Fibroblast of mammary gland (primary cell): ENCODE measurements around the gene UBE2G1.

Experiments used
- DNase-seq: peaks from one replicate; pipeline ENCODE4 v3.0.0-alpha.2; 2010; ENCODE audit warnings: low read depth
- H3K4me3 ChIP-seq: 2 replicates; pipeline ENCODE4 v1.5.1; 2011; ENCODE audit warnings: low read depth, mild to moderate bottlenecking, low read length, moderate library complexity; ENCODE audit not compliant: control insufficient read depth
- CTCF ChIP-seq: conservative IDR thresholded peaks from 2 replicates; pipeline ENCODE4 v1.5.1; 2011; ENCODE audit warnings: low read depth, low read length, inconsistent platforms; ENCODE audit not compliant: control insufficient read depth, insufficient read depth

Gene UBE2G1

GRCh38 chr17:4250887-4251286, 115.6 kb downstream of the UBE2G1 start:
- no peak for TF ChIP-seq CTCF
- H3K4me3 ChIP-seq = no peak overlapping the region
- no peak for DNase-seq

- TF ChIP-seq CTCF = peak; percentile 63
- peak; percentile 67 for DNase-seq
Measured at GRCh38 chr17:4249452-4250029, 116.9 kb downstream of the UBE2G1 start.

GRCh38 chr17:4248504-4249277, 117.8 kb downstream of the UBE2G1 start:
- H3K4me3 ChIP-seq = no peak overlapping the region
- no peak for DNase-seq
- TF ChIP-seq CTCF = no peak

More at GRCh38 chr17:4249452-4250029, 116.9 kb downstream of the UBE2G1 start:
- no peak overlapping the region for H3K4me3 ChIP-seq

- no peak for TF ChIP-seq CTCF
- H3K4me3 ChIP-seq = no peak overlapping the region
- DNase-seq = no peak
Measured at GRCh38 chr17:4247971-4248388, 118.5 kb downstream of the UBE2G1 start.

GRCh38 chr17:4247361-4247970, 119.0 kb downstream of the UBE2G1 start:
- no peak overlapping the region for H3K4me3 ChIP-seq
- no peak for DNase-seq
- no peak for TF ChIP-seq CTCF

GRCh38 chr17:4246674-4247073, 119.8 kb downstream of the UBE2G1 start:
- TF ChIP-seq CTCF = no peak
- H3K4me3 ChIP-seq = no peak overlapping the region
- DNase-seq = no peak
